Stimulated activated CD8-positive, alpha-beta memory T cell treated with anti-CD3 and anti-CD28 coated beads, Interleukin-4, amount 100 ng/mL, for 24 hours (primary cell): ENCODE results near the gene WNT3A.
"Not testable (repeated sequence)": the region's sequence is repeated elsewhere in the genome, so short reads cannot be mapped to it uniquely, and the experiment has no call there.

Source experiments
- DNase-seq: peaks from one replicate; pipeline ENCODE4 v3.0.0-alpha.2; 2020; ENCODE audit warnings: low read depth

WNT3A gene

DNA sequence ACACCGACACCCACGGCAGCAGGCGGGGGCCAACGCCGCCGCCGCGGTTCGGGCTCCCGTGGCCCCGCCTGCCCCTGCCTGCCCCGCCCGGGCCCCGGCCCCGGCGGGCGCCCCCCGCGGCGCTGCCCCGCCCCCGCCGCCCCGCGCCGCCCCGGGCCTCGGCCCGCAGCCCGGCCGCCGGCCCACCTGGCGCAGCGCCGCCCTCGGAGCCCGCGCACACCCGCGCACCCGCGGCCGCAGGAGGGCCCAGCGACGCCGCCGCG, at the start of gene WNT3A:
Gene WNT3A (plus strand): TSS at position 213 of the 263 bp plus-strand sequence. CDS start 131 bp downstream, outside the sequence.
- DNase-seq: no peak

GRCh38 chr1:227958617-227959324, 48.0 kb upstream of the WNT3A start:
- DNase-seq: no peak

DNA sequence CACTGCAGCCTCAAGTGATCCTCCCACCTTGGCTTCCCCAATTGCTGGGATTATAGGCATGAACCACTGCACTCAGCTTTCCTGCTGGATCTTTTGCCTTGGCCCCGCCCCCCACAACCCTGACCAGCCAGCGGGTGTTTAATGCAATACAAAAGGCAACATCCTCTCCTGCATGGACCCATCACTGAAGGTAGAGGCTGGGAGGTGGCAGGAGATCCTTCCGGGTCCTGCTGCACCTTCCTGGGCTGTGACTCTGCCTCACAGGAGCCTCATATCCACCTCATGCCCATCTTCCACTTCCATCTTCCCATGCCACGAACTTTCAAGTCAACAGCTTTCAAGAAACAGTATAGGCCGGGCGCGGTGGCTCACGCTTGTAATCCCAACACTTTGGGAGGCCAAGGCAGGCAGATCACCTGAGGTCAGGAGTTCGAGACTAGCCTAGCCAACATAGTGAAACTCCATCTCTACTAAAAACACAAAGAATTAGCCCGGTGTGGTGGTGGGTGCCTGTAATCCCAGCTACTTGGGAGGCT, 47.4 kb upstream of the WNT3A start:
- no peak for DNase-seq

GRCh38 chr1:227961651-227962466, 44.9 kb upstream of the WNT3A start:
- DNase-seq: no peak

GRCh38 chr1:227966733-227967132, 40.1 kb upstream of the WNT3A start:
- not testable (repeated sequence) for DNase-seq

GRCh38 chr1:227967815-227968214, 39.0 kb upstream of the WNT3A start:
- not testable (repeated sequence) for DNase-seq

GRCh38 chr1:227970076-227970995, 36.5 kb upstream of the WNT3A start:
- not testable (repeated sequence) for DNase-seq

DNA sequence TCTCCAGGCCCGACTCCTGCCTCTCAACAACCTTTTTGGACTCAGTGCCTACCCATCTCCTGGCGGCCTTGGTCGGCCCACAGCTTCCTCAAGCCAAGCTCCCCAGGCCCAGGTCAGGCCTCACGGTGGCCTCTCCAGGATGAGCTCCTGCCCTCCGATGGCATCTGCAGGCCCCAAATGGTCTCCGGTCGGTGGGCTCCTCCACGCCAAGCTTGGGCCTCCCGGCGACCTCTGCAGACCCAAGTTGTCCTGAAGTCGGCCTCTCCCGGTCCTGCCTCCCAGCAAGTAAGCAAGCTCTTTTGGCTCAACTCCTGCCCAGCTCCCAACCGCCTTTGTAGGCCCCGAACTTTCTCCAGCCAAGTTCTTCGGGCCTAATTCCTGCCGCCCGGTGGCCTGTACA, 35.6 kb upstream of the WNT3A start:
- DNase-seq: not testable (repeated sequence)

DNA sequence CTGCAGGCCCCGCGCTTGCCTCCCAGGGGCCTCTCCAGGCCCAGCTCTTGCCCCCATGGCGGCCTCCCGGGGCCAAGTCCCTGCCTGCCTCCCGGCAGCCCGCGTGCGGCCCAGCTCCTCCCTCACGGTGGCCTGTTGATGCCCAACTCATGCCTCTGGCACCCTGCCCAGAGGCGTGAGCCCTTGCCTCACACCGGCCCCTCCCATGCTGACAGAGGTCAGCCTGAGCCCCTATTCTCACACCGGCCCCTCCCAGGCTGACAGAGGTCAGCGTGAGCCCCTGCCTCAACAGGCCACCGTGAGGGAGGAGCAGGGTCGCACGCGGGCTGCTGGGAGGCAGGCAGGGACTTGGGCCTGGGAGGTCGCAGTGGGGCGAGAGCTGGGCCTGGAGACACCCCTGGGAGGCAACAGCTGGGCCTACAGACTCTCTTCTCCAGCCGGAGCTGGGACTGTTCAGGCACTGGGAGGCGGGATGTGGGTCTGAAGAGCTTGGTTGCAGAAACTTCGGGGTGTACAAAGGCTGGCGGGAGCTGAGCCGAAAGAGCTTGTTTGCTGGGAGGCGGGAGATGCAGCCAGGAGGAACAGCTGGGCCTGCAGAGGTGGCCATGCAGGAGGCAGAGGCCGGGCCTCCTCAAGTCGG, 35.0 kb upstream of the WNT3A start:
- not testable (repeated sequence) for DNase-seq

GRCh38 chr1:227972283-227972679, 34.5 kb upstream of the WNT3A start:
- not testable (repeated sequence) for DNase-seq

- not testable (repeated sequence) for DNase-seq
Observed at GRCh38 chr1:227972843-227973374, 33.9 kb upstream of the WNT3A start.

- not testable (repeated sequence) for DNase-seq
Observed at GRCh38 chr1:227973724-227974288, 33.0 kb upstream of the WNT3A start.

- not testable (repeated sequence) for DNase-seq
Observed at GRCh38 chr1:227975583-227976283, 31.1 kb upstream of the WNT3A start.

GRCh38 chr1:227987181-227987580, 19.6 kb upstream of the WNT3A start:
- no peak for DNase-seq

DNA sequence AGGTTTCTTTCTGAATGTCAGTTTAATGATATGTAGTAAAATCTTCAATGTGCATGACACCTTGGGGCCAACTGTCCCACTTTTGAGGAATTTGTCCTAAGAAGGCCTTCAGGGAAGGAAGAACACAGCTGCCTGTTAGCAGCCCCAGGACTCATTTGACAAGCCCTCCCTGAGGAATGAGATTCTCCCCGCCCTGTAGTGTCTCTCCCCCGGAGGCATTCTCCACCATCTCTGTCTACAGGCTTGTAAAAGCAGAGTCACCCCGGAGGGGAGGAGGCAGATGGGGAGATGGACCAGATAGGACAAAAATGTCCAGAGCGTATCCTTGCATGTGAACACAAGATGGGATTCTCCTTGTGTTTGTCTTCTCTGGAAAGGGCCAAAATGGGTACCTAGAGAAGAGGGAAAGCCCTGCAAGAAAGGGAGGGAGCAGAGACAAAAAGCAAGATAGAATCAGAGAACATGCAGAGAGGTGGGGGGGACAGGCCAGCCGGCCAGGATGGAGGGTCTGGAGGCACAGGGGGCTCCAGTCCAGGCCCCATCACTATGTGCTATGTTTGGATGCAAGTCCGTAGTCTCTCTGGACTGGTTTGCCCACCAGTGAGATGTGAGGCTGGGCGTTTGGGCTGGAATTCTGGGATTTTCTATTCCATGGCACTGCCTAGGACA, 12.0 kb upstream of the WNT3A start:
- DNase-seq: no peak

DNA sequence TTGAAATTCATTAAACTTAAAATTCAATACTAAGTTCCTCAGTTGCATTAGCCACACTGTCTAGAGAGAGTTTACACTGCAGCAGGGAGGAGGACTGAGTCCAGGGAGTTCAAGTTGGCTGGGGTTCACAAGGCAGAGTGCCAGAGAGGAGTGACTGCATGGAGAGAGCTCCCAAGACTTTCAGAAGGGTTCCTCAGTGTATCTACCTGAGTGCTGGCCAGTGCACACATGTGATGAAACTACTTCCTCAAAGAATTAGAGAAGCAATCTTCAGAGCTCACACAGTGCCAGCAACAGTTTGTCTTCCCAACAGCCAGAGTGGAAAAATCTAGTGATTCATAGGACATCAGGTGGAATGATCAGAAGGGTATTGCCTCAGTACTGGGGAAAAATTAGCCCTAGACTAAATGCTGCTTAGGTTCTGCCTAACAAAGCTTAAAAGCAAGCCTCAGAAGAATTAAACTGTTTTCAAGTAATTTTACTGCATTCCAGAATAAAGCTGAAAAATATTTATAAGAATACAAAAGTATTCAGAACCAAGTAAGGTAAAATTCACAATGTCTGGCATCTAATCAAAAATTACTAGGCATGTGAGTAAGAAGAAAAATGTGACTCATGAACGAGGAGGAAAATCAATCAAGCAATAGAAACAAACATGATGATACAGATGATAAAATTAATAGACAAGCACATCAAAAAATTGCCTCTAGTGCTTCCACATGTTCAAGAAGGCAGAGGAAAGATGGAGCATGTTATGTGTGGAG, 10.4 kb upstream of the WNT3A start:
- no peak for DNase-seq

DNA sequence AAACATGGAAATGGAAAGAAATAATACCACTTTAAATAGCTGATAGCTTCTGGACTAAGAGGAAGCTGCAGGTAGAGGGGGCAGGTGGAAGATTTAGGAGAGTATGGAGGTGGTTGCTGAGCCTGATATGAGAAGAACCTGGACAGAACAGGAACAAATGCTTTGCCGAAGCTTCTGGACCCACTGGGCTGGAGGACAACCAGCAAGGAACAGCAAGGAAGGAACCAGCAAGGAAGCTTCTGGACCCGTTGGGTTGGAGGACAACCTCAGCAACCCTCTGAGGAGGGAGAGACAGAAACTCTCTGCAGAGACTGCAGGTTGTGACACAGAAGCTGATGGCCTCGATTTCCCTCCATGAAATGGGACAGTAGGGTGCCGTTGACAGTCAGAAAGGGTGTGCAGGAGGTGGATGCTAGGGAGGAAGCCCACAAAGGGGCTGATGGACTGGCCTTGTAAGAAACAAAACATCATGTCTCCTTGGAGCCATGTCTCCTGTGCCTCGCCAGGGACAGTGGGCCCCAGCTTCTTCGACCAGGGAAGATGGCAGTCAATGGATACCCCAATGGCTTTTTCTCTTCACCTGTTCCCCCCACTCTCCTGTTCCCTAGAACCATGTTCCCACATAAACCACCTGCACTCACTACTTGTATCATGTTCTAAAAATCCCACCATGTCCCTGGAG, 8.3 kb upstream of the WNT3A start:
- DNase-seq: no peak
